ENCODE results near the gene TPD52L1.
"Not testable (repeated sequence)": the region's sequence is repeated elsewhere in the genome, so short reads cannot be mapped to it uniquely, and the experiment has no call there.

The TPD52L1 gene

DNA sequence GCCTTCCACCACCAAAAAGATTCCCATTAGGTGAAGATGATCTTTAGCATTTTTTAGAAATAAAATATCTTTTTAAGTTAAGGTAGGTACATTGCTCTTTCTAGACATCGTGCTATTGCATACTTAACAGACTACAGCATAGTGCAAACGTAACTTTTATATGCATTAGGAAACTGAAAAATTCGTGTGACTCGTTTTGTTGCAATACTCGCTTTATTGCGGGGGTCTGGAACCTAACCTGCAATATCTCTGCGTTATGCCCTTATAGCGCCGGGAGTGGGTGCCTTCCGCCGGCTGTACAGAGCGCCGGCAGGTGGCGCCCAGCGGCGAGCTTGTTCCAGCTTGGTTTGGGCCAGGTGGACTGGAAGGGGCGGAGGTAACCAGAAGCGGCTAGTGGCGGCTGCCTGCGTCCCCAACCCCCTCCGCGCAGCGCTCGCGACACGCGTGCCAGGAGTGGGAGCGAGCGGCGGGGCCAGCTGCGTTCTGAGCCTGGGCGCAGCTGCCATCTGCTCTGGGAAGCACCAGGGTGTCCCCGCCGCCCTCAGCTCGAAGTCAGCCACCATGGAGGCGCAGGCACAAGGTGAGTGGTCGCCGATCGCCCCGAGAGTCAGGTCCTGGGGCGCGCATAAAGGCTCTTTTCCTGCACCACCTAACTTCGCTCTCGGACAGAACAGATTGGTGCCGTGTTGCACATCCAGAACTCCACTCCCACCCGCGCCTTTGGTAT is at the start of gene TPD52L1:
Gene TPD52L1 (plus strand): TSS at position 383 of the 727 bp plus-strand sequence. CDS start 179 bp downstream, at position 562.
- DNase-seq (ENCODE audit: low spot score), result peak; percentile 76

- no peak for DNase-seq (ENCODE audit: low spot score)
Observed at GRCh38 chr6:125104425-125104824, 49.1 kb upstream of the TPD52L1 start.

GRCh38 chr6:125107048-125107447 is 46.5 kb upstream of the TPD52L1 start:
- no peak for DNase-seq (ENCODE audit: low spot score)

DNA sequence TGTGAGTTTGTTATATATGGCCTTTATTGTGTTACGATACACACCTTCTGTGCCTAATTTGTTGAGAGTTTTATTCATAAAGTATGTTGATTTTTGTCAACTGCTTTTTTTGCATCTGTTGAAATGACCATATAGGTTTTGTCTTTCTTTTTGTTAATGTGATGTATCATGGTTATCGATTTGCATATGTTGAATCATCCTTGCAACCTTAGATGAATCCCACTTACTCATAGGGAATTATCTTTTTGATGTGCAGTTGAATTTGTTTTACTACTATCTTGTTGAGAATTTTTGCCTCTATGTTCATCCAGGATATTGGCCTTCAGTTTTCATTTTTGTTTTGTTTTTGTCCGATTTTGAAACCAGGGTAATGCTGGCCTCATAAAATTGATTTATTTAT is 45.7 kb upstream of the TPD52L1 start:
- DNase-seq (ENCODE audit: low spot score), result peak; percentile 20

- DNase-seq (ENCODE audit: low spot score), result no peak
Observed at GRCh38 chr6:125110056-125110455, 43.5 kb upstream of the TPD52L1 start.

DNA sequence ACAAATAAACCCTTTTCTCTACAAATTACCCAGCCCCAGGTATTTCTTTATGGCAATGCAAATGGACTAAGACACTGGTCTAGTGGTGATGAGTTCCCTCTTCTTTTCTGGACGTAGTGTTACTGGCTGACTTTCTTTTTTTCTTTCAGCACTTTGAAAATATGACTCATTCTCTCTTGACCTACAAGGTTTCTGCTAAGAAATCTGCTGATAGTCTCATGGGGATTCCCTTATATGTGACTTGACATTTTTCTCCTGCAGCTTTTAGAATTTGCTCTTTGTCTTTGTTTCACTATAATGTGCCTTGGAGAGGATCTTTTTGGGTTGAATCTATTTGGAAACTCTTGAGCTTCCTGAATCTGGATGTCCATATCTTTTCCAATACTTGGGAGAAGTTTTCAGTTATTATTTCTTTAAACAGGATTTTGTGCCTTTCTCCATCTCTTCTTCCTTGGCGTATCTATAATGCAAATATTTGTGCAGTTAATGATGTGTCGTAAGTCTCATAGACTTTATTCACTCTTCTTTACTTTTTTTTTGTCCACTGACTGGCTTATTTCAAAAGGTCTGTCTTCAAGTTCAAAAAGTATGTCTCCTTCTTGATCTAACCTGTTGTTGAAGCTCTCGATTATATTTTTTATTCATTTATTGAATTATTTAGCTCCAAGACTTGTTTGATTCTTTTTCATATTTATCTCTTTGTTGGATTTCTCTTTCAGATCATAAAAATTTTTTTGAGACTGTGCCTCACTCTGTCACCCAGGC is 42.2 kb upstream of the TPD52L1 start:
- no peak for DNase-seq (ENCODE audit: low spot score)

- DNase-seq (ENCODE audit: low spot score), result no peak
Observed at GRCh38 chr6:125112934-125113333, 40.6 kb upstream of the TPD52L1 start.

DNA sequence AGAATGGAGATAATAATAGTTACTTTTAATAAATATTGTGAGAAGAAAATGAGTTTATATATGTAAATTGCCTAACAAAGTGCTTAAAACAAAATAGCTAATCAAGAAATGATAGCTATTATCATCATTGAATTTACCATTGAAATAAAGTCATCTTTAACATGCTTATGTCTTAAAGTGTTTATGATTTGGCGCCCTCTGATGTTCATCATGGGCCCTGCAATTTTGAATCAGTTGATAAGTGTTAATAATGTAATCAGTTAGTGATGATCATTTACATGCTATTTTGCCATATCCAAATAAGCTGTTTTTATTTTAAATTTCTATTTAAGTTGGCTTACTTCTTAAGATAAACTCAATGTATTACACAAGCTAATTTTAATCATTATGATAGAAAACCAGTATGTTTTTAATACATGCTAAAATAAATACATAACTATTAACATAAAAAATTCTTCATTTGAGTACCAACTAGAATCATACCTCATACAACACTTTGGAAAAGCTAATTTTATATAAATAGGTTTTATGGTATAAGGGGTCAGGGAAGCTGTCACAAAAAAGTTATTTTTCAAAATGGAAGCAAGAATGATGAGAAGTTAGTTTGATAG is 39.2 kb upstream of the TPD52L1 start:
- peak; percentile 52 for DNase-seq (ENCODE audit: low spot score)

DNA sequence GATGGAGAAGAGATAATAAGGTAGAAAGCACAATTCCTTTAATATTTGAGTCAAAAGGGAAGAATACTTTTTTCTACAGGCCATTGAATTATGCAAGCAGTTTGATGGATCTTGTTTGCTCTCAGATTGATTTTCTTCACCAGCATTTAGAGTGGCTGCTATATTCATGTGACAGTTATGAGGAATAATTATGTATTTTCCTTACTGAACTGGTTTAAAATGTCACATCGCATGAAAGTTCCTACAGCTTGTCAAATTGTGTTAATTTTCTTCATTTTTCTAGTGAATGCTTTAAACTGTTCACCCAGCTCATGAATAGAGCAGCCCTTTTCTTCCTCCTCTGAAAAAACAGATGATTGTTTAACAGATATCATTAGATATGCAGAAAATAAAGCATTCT is 37.4 kb upstream of the TPD52L1 start:
- no peak for DNase-seq (ENCODE audit: low spot score)

DNA sequence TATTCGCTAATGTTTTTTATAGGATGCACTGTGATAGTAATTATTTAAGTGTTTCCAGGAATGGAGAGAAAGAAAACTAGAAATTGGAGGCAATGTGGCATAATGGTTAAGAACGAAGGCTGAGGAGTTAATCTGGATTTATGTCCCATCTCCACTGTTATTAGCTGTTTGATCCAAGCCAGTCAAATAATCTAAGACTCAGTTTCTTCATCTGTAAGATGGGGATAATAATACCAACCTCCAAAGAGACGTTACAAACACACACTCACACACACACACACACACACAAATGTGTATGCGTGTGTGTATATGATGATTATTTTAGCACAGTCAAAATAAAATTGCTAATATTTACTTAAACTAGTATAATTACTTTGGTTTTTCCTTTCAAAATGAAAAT is 36.9 kb upstream of the TPD52L1 start:
- no peak for DNase-seq (ENCODE audit: low spot score)

- peak; percentile 28 for DNase-seq (ENCODE audit: low spot score)
Observed at GRCh38 chr6:125117818-125118217, 35.8 kb upstream of the TPD52L1 start.

GRCh38 chr6:125120054-125120590 is 33.5 kb upstream of the TPD52L1 start:
- no peak for DNase-seq (ENCODE audit: low spot score)

DNA sequence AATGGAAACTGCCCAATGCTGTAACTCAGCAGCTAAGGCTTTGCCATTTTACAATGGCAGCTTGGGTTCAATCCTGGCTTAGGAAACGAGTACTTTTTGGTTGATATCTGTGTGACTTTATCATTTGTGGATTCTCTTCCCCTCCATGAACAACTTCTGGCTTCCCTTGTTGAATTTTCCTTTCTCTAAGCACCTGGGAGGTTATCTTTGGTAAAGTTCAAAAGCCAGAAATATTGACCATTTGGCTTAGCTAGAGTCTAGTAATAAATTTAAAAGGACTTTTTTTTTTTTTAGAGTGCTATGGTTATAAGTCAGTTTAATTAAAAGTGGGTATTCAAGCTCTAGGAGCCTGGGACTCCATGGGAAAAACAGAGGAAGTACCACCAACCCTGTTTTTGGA is 31.7 kb upstream of the TPD52L1 start:
- DNase-seq (ENCODE audit: low spot score), result no peak

GRCh38 chr6:125123051-125123450 is 30.5 kb upstream of the TPD52L1 start:
- DNase-seq (ENCODE audit: low spot score), result no peak

GRCh38 chr6:125123468-125124048 is 30.0 kb upstream of the TPD52L1 start:
- no peak for DNase-seq (ENCODE audit: low spot score)

- DNase-seq (ENCODE audit: low spot score), result no peak
Observed at GRCh38 chr6:125124049-125124669, 29.4 kb upstream of the TPD52L1 start.

DNA sequence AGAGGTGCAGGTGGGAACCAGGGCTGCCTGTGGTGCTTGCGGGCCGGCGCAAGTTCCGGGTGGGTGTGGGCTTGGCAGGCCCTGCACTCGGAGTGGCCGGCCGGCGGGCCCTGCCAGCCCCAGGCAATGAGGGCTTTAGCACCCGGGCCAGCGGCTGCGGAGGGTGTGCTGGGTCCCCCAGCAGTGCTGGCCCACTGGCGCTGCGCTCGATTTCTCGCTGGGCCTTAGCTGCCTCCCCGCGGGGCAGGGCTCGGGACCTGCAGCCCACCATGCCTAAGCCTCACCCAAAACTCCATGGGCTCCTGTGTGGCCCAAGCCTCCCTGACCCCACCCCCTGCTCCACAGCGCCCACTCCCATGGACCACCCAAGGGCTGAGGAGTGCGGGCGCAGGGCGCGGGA is 27.7 kb upstream of the TPD52L1 start:
- not testable (repeated sequence) for DNase-seq (ENCODE audit: low spot score)

DNA sequence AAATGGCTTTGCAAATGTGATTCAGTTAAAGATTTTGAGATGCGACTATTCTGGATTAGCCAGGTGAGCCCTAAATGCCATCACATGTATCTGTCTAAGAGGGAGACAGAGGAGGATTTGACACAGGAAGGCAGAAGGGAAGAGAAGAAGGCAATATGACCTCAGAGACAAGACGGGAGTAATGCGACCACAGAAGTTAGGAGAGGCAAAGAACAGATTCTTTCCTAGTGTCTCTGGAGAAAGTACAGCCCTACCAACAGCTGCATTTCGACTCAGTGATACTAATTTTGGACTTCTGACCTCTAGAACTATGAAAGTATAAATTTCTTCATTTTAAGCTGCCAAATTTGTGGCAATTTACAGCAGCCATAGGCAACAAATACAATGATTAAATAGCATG is 24.2 kb upstream of the TPD52L1 start:
- no peak for DNase-seq (ENCODE audit: low spot score)

DNA sequence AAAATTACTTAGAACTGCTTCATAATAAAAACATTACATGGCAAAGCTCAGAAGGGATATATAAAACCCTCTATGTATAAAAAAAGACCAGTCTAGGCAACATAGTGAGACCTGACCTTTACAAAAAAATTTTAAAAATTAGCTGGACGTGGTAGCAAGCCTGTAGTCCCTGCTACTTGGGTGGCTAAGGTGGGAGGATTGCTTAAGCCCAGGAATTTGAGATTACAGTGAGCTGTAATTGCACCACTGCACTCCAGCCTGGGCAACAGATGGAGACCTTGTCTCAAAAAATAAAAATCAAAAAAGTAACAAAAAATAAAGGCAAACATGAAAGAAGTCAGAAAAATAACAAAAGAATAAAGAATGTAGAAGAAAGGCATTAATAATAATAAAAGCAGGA is 21.5 kb upstream of the TPD52L1 start:
- no peak for DNase-seq (ENCODE audit: low spot score)

DNA sequence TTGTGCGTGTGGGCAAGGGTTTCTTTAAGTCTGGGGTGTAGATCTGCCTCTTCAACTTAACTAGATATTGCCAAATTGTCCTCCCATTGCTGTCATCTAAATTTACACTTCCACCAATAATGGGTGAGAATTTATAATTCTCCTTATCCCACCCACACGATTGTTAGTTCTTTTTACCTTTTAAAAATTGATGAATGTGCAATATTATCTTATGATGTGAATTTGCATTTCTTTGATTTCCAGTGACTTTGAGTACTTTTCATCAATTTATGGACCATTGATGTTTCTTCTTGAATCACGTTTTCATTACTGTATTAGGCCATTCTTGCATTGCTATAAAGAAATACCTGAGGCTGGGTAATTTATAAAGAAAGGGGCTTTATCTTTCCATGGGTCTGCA is 17.2 kb upstream of the TPD52L1 start:
- DNase-seq (ENCODE audit: low spot score), result no peak

DNA sequence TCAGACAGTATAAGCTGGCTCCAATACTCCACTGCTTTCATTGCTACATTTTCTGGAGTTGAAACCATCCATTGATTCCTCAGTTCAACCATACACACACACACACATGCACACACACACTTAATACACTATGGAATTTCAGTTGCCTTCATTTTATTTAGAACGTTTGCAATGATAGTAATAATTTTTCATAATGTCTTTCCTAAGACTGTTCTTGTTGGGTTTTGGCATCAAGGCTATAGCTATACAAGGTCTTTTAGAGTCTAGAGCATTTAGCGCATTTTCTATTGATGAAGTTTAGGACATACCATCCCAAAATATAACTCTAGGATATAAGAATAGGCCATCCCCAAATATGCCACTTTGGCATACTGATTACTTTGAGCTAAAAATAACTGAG is 15.5 kb upstream of the TPD52L1 start:
- no peak for DNase-seq (ENCODE audit: low spot score)

DNA sequence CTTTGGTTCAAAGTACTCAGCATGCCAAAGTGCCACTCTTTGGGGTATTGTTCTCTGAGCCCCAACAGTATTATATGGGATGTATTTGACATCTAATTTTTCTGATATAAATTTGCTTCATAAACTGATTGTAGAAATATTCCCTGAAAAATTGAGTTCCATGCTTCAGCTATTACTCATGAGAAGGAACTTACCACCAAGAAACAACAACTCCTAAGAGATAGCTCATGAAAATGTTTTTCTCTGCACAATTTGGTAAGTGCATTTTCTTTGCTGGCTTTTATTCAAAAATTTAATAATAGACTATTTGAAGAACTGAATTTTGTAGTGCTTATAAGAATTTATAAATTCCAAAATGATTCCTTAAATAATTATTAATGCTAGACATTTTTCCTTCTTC is 12.8 kb upstream of the TPD52L1 start:
- DNase-seq (ENCODE audit: low spot score), result no peak
